ENCODE measurements around the gene WNT6. TPM values are rescaled to one million over a fixed set of nuclear protein-coding genes. Genes with fewer than 3 reads are reported as not detected.

Gene WNT6
- total RNA-seq, 1 experiment from 2014 or later: 8.1 TPM

GRCh38 chr2:218897394-218898108 is 37.9 kb downstream of the WNT6 start:
- DNase-seq (ENCODE audit: low read depth, low spot score): no peak
- ChIA-PET CTCF (interaction anchor here (0.5 to 3.6 kb wide), 18 partner anchors 10 to 575 kb away, joined by 3 to 102 read pairs (median 4); partner anchors contain the start of genes BCS1L and ZNF142), POLR2A (interaction anchor here (0.6 to 1.7 kb wide), 5 partner anchors 11 to 610 kb away, joined by 3 to 5 read pairs (median 4); no protein-coding TSS in a partner anchor)
- Histone ChIP-seq H3K4me3 (ENCODE audit: low read depth in 2 of 2, low read length in 2 of 2) (peak overlapping the region; percentile 26 to 62), H3K27ac (ENCODE audit: low read length) (peak overlapping the region; percentile 80), H3K36me3 (ENCODE audit: control insufficient read depth, insufficient read depth, low read length) (no peaks in the 10 kb centered on the region), H3K27me3 (ENCODE audit: control insufficient read depth, insufficient read depth, low read length) (no peaks in the 10 kb centered on the region), H3K9me3 (ENCODE audit: control insufficient read depth, insufficient read depth, low read depth, low read length) (no peaks in the 10 kb centered on the region), H3K4me1 (ENCODE audit: control insufficient read depth, insufficient read depth, low read length) (peaks cover 50% of the 10 kb centered on the region)
- intact Hi-C loops (cut with micrococcal nuclease; ENCODE audit: unreplicated experiment) (loop anchor here (1.0 to 2.0 kb wide), 2 partner anchors 21 to 45 kb away; no protein-coding TSS in a partner anchor), in situ Hi-C loops (cut with HindIII; ENCODE audit: low pct_unique_long_range_greater_than_20kb, low sequenced_read_pairs) (no loop called here)
- no TSS peak for BruUV-seq (replicated peaks)
- TF ChIP-seq CTCF (IDR thresholded peaks at IDR 0.05): no peak
- TF ChIP-seq SIN3A (IDR thresholded peaks at IDR 0.05; ENCODE audit: borderline replicate concordance, insufficient read depth, low read depth, low read length): 0 out of 2 replicates have a peak, but pooled peaks have one; percentile 21
- TF ChIP-seq POLR2AphosphoS5 (IDR thresholded peaks at IDR 0.05; ENCODE audit: low read depth, low read length): no peak
- ATAC-seq: peak; percentile 17

GRCh38 chr2:218898109-218898878 is 38.7 kb downstream of the WNT6 start:
- intact Hi-C loops (cut with micrococcal nuclease; ENCODE audit: unreplicated experiment): loop anchor here (1.0 to 2.0 kb wide), 2 partner anchors 22 to 45 kb away; no protein-coding TSS in a partner anchor
- ATAC-seq: peak; percentile 59

More at GRCh38 chr2:218898109-218898878, 38.7 kb downstream of the WNT6 start:
- no TSS peak for BruUV-seq (replicated peaks)
- peak overlapping the region; percentile 27 to 62 for H3K4me3 ChIP-seq (ENCODE audit: low read depth in 2 of 2, low read length in 2 of 2)
- H3K27ac ChIP-seq (ENCODE audit: low read length): peak overlapping the region; percentile 80
- ChIA-PET POLR2A (interaction anchor here (0.6 to 1.7 kb wide), 5 partner anchors 10 to 335 kb away, joined by 3 to 7 read pairs (median 4); no protein-coding TSS in a partner anchor), CTCF (interaction anchor here (0.6 to 3.6 kb wide), 14 partner anchors 9 to 731 kb away, joined by 3 to 102 read pairs (median 4); partner anchors contain the start of genes BCS1L and ZNF142)
- H3K27me3 ChIP-seq (ENCODE audit: control insufficient read depth, insufficient read depth, low read length): no peaks in the 10 kb centered on the region
- H3K4me1 ChIP-seq (ENCODE audit: control insufficient read depth, insufficient read depth, low read length): peaks cover 46% of the 10 kb centered on the region
- no peaks in the 10 kb centered on the region for H3K9me3 ChIP-seq (ENCODE audit: control insufficient read depth, insufficient read depth, low read depth, low read length)
- DNase-seq (ENCODE audit: low read depth, low spot score): no peak
- H3K36me3 ChIP-seq (ENCODE audit: control insufficient read depth, insufficient read depth, low read length): no peaks in the 10 kb centered on the region
- TF ChIP-seq CTCF (IDR thresholded peaks at IDR 0.05) (peak; percentile 98), POLR2AphosphoS5 (IDR thresholded peaks at IDR 0.05; ENCODE audit: low read depth, low read length) (no peak), TCF7L2 (IDR thresholded peaks at IDR 0.05; ENCODE audit: low read depth, low read length) (no peak), SIN3A (IDR thresholded peaks at IDR 0.05; ENCODE audit: borderline replicate concordance, insufficient read depth, low read depth, low read length) (0 out of 2 replicates have a peak, but pooled peaks have one; percentile 17)
- TF ChIP-seq, protein P1, sequence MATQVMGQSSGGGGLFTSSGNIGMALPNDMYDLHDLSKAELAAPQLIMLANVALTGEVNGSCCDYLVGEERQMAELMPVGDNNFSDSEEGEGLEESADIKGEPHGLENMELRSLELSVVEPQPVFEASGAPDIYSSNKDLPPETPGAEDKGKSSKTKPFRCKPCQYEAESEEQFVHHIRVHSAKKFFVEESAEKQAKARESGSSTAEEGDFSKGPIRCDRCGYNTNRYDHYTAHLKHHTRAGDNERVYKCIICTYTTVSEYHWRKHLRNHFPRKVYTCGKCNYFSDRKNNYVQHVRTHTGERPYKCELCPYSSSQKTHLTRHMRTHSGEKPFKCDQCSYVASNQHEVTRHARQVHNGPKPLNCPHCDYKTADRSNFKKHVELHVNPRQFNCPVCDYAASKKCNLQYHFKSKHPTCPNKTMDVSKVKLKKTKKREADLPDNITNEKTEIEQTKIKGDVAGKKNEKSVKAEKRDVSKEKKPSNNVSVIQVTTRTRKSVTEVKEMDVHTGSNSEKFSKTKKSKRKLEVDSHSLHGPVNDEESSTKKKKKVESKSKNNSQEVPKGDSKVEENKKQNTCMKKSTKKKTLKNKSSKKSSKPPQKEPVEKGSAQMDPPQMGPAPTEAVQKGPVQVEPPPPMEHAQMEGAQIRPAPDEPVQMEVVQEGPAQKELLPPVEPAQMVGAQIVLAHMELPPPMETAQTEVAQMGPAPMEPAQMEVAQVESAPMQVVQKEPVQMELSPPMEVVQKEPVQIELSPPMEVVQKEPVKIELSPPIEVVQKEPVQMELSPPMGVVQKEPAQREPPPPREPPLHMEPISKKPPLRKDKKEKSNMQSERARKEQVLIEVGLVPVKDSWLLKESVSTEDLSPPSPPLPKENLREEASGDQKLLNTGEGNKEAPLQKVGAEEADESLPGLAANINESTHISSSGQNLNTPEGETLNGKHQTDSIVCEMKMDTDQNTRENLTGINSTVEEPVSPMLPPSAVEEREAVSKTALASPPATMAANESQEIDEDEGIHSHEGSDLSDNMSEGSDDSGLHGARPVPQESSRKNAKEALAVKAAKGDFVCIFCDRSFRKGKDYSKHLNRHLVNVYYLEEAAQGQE (IDR thresholded peaks at IDR 0.05; ENCODE audit: insufficient read depth in 1 of 2, low read depth in 2 of 2, low read length in 1 of 2): 0 out of 4 replicates have a peak, but pooled peaks of 1 of the 2 experiments have one; percentile 28
- in situ Hi-C loops (cut with HindIII; ENCODE audit: low pct_unique_long_range_greater_than_20kb, low sequenced_read_pairs): no loop called here
